Stimulated activated memory B cell treated with anti-CD40 and anti-IgM and Interleukin-4, amounts not matched to agents 10 μg/mL and 1 μg/mL and 100 μg/mL, for 72 hours (primary cell): ENCODE data around the gene LDLRAD2.
"Not testable (repeated sequence)": the region's sequence is repeated elsewhere in the genome, so short reads cannot be mapped to it uniquely, and the experiment has no call there.

ENCODE experiments used
- ATAC-seq: fragments of 150-1000 bp; cut with Tn5 transposase; 2 replicates; pipeline ENCODE4 v1.10.0; 2021
- H3K27ac Mint-ChIP-seq: one replicate; pipeline ENCODE4 v1.8.0; 2022; ENCODE audit warnings: mild to moderate bottlenecking, mixed read lengths
- H3K27me3 Mint-ChIP-seq: one replicate; pipeline ENCODE4 v1.8.0; 2022; ENCODE audit warnings: mixed read lengths
- H3K36me3 Mint-ChIP-seq: one replicate; pipeline ENCODE4 v1.8.0; 2022; ENCODE audit warnings: mixed read lengths
- H3K4me1 Mint-ChIP-seq: one replicate; pipeline ENCODE4 v1.8.0; 2022; ENCODE audit warnings: mixed read lengths
- H3K4me3 Mint-ChIP-seq: one replicate; pipeline ENCODE4 v1.8.0; 2022; ENCODE audit warnings: mild to moderate bottlenecking, moderate library complexity, mixed read lengths
- H3K9me3 Mint-ChIP-seq: one replicate; pipeline ENCODE4 v1.8.0; 2022; ENCODE audit warnings: mixed read lengths

Gene LDLRAD2, protein sequence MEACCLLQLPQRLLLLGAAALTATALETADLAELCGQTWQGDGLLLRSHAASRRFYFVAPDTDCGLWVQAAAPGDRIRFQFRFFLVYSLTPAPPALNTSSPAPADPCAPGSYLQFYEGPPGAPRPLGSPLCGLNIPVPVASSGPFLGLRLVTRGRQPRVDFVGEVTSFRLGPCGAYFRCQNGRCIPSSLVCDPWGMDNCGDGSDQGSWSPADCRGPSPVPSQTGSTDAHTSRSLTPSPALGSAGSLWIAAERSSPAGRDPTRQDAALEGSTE

DNA sequence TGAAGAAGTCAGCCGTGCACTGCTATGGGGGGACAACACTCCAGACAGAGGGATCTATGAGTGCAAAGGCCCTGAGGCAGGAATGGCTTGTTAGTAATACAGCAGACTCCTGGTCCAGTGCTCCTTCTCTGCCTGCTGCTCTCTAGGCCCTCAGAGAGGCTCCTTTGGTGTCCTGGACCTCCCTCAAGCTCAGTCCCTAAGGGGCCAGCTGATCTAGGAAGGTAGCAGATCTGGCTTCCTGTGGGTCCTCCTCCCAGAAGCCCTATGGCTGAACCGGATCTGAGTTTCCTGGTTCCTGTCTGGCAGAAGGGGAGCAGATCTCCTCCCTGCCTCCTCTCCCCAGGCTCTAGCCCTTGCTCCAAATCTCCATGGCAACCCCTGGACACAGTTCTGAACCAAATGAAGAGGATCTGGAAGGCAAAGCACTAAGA lies at the start of gene LDLRAD2:
TSS of gene LDLRAD2 (plus strand) at position 391 of the 431 bp plus-strand sequence. CDS start 187 bp downstream, outside the sequence.
- peaks cover 12% of the 10 kb centered on the region for H3K4me1 Mint-ChIP-seq
- no peak within 1 kb of the TSS for H3K4me3 Mint-ChIP-seq
- H3K27me3 Mint-ChIP-seq, result no peaks in the 10 kb centered on the region
- no peaks in the 10 kb centered on the region for H3K9me3 Mint-ChIP-seq
- no peak for ATAC-seq
- H3K27ac Mint-ChIP-seq, result no peak within 1 kb of the TSS
- no peaks in the 10 kb centered on the region for H3K36me3 Mint-ChIP-seq

DNA sequence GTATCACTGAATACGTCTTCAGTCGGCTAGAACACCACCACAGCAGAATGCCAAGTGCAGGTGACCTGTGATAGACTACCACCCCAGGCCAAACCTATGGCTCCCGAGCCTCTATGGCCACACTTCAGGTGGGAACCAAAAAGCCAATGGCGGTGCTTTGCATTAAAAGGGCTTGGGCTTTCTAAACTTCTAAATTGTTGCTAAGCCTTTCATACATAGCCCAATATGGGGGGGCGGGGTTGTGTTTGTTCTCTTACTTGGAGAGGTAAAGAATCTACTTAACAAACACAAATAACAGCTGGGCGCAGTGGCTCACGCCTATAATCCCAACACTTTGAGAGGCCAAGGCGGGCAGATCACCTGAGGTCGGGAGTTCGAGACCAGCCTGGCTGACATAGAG lies 48.8 kb upstream of the LDLRAD2 start:
- ATAC-seq, result no peak
- Mint-ChIP-seq H3K27ac (peak overlapping the region; percentile 87), H3K9me3 (no peaks in the 10 kb centered on the region), H3K27me3 (no peaks in the 10 kb centered on the region), H3K4me1 (peaks cover 73% of the 10 kb centered on the region), H3K36me3 (no peaks in the 10 kb centered on the region), H3K4me3 (no peak overlapping the region)

DNA sequence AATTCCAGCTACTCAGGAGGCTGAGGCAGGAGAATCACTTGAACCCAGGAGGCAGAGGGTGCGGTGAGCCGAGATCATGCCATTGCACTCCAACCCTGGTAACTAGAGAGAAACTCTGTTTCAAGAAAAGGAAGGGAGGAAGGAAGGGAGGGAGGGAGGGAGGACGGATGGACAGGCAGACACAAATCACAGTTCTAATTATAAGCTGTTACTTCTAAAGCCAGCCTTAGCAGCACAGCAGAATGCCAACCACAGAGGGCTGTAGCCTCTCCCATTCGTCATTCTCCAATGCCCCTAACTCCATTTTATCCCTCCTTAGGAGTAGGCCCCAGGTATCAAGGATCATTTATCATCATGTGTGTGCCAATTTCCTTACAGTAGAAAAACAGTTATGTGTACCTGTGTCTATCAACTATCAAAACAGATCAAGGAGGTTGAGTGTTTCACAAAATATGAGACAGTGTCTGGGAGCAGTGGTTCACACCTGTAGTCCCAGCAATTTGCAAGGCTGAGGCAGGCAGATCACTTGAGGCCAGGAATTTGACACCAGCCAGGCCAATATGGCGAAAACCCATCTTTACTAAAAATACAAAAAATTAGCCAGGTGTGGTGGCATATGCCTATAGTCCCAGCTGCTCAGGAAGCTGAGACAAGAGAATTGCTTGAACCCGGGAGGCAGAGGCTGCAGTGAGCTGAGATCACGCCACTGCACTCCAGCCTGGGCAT lies 48.2 kb upstream of the LDLRAD2 start:
- no peaks in the 10 kb centered on the region for H3K27me3 Mint-ChIP-seq

DNA sequence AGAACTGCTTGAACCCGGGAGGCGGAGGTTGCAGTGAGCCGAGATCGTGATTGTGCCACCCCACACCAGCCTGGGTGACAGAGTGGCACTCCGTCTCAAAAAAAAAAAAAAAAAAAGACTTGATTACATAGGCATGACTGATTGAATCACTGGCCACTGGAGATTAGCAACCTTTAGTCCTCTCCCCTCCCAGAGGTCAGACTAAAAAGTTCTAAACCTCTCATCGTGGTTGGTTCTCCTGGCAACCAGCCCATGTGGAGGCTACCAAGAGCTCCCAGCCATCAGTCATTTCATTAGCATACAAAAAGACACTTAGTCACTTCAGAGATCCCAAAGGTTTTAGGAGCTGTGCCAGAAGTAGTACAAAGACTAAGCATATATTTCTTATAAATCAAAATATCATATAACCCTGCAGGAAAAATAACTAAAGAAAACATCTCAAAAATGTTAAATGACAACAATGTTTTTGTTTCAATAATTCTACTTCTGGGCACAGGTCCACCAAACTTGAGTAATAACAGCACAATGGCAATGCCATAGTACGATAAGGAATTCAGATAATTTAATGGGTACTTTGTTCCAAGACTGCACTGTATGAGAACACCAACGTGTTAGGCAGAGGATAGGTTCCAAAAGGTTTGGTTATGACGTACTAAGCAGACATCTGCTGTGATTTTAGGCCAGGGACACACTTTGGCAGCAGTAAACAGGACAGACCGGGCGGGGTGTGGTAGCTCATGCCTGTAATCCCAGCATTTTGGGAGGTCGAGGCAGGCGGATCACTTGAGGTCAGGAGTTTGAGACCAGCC lies 47.2 kb upstream of the LDLRAD2 start:
- H3K27me3 Mint-ChIP-seq, result no peaks in the 10 kb centered on the region
- peaks cover 68% of the 10 kb centered on the region for H3K4me1 Mint-ChIP-seq

More for the DNA sequence above, 48.2 kb upstream of the LDLRAD2 start:
- Mint-ChIP-seq H3K36me3 (peaks cover 3% of the 10 kb centered on the region), H3K27ac (peak overlapping the region; percentile 87), H3K4me3 (no peak overlapping the region), H3K9me3 (no peaks in the 10 kb centered on the region), H3K4me1 (peaks cover 73% of the 10 kb centered on the region)
- ATAC-seq, result no peak

DNA sequence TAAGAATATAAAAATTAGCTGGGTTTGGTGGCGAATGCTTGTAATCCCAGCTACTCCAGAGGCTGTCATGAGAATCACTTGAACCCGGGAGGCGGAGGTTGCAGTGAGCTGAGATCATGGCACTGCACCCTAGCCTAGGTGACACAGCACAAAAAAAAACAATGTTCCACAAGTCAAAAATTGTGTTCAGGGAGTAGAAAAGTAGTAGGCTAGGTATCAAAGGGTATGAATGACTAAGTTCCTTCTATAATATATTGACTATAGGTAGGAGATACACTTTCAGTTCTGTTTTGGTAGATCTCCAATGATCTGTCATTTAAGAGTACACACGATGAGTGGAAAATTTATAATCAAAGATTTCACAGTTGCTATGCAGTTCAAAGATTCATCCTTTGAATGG lies 45.9 kb upstream of the LDLRAD2 start:
- Mint-ChIP-seq H3K4me3 (no peak overlapping the region), H3K27ac (peak overlapping the region; percentile 62)
- ATAC-seq, result peak; percentile 55

More for the DNA sequence above, 47.2 kb upstream of the LDLRAD2 start:
- Mint-ChIP-seq H3K27ac (peak overlapping the region; percentile 17), H3K9me3 (no peaks in the 10 kb centered on the region), H3K36me3 (peaks cover 7% of the 10 kb centered on the region), H3K4me3 (no peak overlapping the region)
- no peak for ATAC-seq

DNA sequence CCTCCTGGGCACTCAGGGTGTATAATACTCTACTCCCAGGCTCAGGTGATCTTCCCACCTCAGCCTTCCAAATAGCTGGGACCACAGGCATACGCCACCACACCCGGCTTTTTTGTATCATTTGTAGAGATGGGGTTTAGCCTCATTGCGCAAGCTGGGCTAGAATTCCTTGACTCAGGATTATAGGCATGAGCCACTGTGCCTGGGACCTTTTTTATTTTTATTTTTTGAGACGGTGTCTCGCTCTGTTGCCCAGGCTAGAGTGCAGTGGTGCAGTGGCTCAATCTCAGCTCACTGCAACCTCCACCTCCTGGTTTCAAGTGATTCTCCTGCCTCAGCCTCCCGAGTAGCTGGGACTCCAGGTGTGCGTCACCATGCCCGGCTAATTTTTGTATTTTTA lies 45.0 kb upstream of the LDLRAD2 start:
- peaks cover 65% of the 10 kb centered on the region for H3K4me1 Mint-ChIP-seq
- not testable (repeated sequence) for H3K4me3 Mint-ChIP-seq, H3K9me3 Mint-ChIP-seq, H3K27ac Mint-ChIP-seq, H3K27me3 Mint-ChIP-seq, ATAC-seq
- peaks cover 13% of the 10 kb centered on the region for H3K36me3 Mint-ChIP-seq

More for the DNA sequence above, 45.9 kb upstream of the LDLRAD2 start:
- Mint-ChIP-seq H3K27me3 (no peaks in the 10 kb centered on the region), H3K36me3 (peaks cover 13% of the 10 kb centered on the region), H3K9me3 (no peaks in the 10 kb centered on the region), H3K4me1 (peaks cover 71% of the 10 kb centered on the region)

DNA sequence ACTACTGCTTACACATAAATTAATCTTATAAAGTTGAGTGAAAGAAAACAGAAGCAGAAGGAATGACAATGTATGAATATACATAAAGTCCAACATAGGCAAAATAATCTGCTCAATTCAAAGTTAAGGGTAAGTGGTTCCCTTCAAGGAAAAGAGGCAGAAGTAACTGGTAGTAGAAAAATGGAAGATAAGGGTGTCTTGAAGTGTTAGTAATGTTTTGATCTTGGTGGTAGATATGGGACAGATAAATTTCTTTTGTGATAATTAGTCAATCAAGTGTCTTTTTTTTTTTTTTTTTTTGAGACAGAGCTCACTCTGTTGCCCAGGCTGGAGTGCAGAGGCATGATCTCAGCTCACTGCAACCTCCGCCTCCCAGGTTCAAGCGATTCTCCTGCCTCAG lies 41.9 kb upstream of the LDLRAD2 start:
- H3K4me1 Mint-ChIP-seq, result peaks cover 58% of the 10 kb centered on the region
- no peak overlapping the region for H3K4me3 Mint-ChIP-seq
- peaks cover 17% of the 10 kb centered on the region for H3K36me3 Mint-ChIP-seq
- H3K27me3 Mint-ChIP-seq, result no peaks in the 10 kb centered on the region
- H3K27ac Mint-ChIP-seq, result no peak overlapping the region
- ATAC-seq, result no peak
- H3K9me3 Mint-ChIP-seq, result no peaks in the 10 kb centered on the region

DNA sequence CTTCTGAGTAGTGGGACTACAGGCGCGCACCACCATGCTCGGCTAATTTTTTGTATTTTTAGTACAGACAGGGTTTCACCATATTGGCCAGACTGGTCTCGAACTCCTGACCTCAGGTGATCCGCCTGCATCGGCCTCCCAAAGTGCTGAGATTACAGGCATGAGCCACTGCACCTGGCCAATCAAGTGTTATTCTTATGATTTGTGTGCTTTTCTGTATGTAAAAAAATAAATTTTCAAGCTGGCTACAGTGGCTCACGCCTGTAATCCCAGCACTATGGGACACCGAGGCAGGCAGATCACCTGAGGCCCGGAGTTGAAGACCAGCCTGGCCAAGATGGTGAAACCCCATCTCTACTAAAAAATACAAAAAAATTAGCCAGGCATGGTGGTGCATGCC lies 41.5 kb upstream of the LDLRAD2 start:
- peaks cover 56% of the 10 kb centered on the region for H3K4me1 Mint-ChIP-seq
- H3K36me3 Mint-ChIP-seq, result peaks cover 17% of the 10 kb centered on the region
- H3K27me3 Mint-ChIP-seq, H3K9me3 Mint-ChIP-seq, ATAC-seq, H3K27ac Mint-ChIP-seq, H3K4me3 Mint-ChIP-seq: not testable (repeated sequence)

DNA sequence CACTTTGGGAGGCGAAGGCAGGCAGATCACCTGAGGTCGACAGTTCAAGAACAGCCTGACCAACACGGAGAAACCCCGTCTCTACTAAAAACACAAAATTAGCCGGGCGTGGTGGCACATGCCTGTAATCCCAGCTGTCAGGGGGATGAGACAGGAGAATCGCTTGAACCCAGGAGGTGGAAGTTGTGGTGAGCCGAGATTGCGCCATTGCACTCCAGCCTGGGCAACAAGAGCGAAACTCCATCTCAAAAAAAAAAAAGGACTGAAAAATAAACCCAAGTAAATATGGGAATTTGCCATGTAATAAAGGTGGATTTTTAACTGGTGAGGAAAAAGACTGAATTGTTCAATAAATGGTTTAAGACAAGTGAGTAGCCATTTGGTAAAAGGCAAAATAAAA lies 40.4 kb upstream of the LDLRAD2 start:
- H3K4me1 Mint-ChIP-seq, result peaks cover 56% of the 10 kb centered on the region
- H3K27ac Mint-ChIP-seq, H3K9me3 Mint-ChIP-seq, ATAC-seq, H3K4me3 Mint-ChIP-seq, H3K27me3 Mint-ChIP-seq: not testable (repeated sequence)
- H3K36me3 Mint-ChIP-seq, result peaks cover 22% of the 10 kb centered on the region

DNA sequence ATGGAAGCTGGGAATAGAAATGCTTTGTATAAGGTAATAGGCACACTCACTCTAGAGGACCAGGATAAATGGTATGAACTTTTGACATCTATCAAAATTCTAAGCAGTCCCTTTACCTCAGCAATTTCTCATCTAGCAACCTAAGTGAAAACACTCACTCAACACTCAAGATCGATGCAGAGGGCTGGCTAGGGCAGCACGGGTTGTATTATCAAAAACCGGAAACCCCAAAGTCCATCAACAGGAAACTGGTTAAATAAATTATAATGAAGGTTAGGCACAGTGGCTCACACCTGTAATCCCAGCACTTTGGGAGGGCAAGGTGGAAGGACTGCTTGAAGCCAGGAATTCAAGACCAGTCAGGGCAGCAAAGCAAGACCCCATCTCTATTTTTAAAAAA lies 38.5 kb upstream of the LDLRAD2 start:
- Mint-ChIP-seq H3K27ac (peak overlapping the region; percentile 74), H3K4me1 (peaks cover 64% of the 10 kb centered on the region), H3K4me3 (no peak overlapping the region), H3K9me3 (no peaks in the 10 kb centered on the region), H3K27me3 (no peaks in the 10 kb centered on the region), H3K36me3 (peaks cover 26% of the 10 kb centered on the region)
- peak; percentile 65 for ATAC-seq

DNA sequence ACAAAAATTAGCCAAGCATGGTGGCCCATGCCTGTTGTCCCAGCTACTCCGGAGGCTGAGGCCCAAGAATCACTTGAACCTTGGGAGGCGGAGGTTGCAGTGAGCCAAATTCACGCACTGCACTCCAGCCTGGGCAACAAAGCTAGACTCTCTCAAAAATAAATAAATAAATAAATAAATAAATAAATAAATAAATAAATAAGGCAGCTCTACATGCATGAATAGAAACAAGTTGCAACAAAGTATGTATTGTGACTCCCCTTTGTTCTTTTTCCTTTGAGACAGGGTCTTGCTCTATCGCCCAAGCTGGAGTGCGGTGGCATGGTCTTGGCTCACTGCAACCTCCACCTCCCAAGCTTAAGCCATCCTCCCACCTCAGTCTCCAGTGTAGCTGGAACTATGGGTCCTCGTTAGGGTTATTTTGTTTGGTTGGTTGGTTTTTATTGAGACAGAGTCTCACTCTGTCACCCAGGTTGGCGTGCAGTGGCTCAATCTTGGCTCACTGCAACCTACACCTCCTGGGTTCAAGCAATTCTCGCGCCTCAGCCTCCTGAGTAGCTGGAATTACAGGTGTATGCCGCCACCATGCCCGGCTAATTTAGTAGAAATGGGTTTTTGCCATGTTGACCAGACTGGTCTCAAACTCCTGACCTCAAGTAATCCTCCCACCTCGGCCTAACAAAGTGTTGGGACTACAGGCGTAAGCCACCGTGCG lies 37.1 kb upstream of the LDLRAD2 start:
- H3K4me3 Mint-ChIP-seq, result no peak overlapping the region
- H3K4me1 Mint-ChIP-seq, result peaks cover 62% of the 10 kb centered on the region
- H3K27me3 Mint-ChIP-seq, result no peaks in the 10 kb centered on the region
- no peak overlapping the region for H3K27ac Mint-ChIP-seq
- ATAC-seq, result no peak
- H3K36me3 Mint-ChIP-seq, result peaks cover 18% of the 10 kb centered on the region
- H3K9me3 Mint-ChIP-seq, result no peaks in the 10 kb centered on the region

DNA sequence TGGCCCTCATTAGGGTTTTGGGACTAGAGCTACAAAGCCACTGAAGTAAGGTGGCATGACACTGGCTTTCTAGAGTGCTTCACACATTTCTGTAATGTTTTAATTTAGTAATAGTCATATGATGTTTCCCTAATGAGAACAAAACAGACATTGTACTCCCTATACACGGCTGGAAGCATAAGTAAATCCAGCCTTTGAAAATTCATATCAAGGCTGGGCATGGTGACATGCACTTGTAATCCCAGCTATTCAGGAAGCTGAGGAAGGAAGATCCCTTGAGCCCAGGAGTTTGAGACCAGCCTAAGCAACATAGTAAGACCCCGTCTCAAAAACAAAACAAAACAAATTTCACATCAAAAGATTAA lies 36.5 kb upstream of the LDLRAD2 start:
- H3K36me3 Mint-ChIP-seq, result peaks cover 14% of the 10 kb centered on the region
- H3K27me3 Mint-ChIP-seq, result no peaks in the 10 kb centered on the region
- H3K27ac Mint-ChIP-seq, result no peak overlapping the region
- H3K4me3 Mint-ChIP-seq, result no peak overlapping the region
- ATAC-seq, result no peak
- peaks cover 63% of the 10 kb centered on the region for H3K4me1 Mint-ChIP-seq
- H3K9me3 Mint-ChIP-seq, result no peaks in the 10 kb centered on the region

DNA sequence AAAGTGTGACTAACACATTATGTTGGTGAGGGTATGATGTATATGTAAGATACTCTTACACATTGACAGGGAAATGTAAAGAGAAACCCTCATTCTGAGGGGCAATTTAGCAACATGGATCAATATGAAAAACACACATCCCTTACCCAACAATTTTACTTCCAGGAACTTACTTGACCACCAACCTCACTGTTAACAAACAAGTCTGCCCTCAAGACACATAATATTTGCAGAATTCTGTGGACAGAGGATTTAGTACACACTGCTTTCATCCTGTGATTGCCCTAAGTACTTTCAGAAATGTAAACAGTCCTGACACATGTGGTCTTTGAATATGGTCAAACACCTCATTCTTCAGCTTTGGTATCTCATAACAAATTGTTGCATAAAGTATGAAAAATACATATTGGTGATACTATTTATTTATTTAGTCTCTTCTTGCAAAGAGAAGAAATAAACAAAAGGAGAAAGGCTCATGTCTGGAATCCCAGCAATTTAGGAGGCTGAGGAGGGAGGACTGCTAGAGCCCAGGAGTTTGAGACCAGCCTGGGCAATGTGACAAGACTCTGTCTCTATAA lies 36.0 kb upstream of the LDLRAD2 start:
- H3K4me1 Mint-ChIP-seq, result peaks cover 64% of the 10 kb centered on the region
- no peak for ATAC-seq

DNA sequence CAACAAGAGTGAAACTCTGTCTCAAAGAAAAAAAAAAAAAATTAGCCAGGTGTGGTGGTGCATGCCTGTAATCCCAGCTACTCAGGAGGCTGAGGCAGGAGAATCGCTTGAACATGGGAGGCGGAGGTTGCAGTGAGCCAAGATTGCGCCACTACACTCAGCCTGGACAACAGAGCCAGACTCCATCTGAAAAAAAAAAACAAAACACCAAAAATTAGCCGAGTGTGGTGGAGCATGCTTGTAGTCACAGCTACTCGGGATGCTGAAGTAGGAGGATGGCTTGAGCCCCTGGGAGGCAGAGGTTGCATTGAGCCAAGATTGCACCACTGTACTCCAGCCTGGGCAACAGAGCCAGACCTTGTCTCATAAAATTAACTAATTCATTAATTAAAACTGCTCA lies 35.1 kb upstream of the LDLRAD2 start:
- H3K9me3 Mint-ChIP-seq, H3K27me3 Mint-ChIP-seq, H3K27ac Mint-ChIP-seq, H3K4me3 Mint-ChIP-seq, ATAC-seq: not testable (repeated sequence)
- Mint-ChIP-seq H3K36me3 (peaks cover 14% of the 10 kb centered on the region), H3K4me1 (peaks cover 64% of the 10 kb centered on the region)

More for the DNA sequence above, 36.0 kb upstream of the LDLRAD2 start:
- Mint-ChIP-seq H3K9me3 (no peaks in the 10 kb centered on the region), H3K27ac (no peak overlapping the region), H3K27me3 (no peaks in the 10 kb centered on the region), H3K36me3 (peaks cover 14% of the 10 kb centered on the region), H3K4me3 (no peak overlapping the region)

DNA sequence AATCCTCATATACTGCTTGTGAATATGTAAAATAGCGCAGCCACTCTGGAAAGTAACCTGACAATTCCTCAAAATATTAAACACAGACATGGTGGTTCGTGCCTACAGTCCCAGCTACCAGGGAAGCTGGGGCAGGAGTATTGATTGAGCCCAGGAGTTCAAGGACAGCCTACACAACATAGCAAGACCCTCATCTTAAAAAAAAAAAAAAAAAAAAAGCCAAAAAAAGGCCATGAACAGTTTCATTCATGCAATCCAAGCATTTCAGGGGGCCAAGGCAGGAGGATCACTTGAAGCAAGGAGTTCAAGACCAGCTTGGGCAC lies 33.7 kb upstream of the LDLRAD2 start:
- Mint-ChIP-seq H3K36me3 (peaks cover 9% of the 10 kb centered on the region), H3K4me3 (no peak overlapping the region), H3K4me1 (peaks cover 54% of the 10 kb centered on the region), H3K27ac (no peak overlapping the region), H3K9me3 (no peaks in the 10 kb centered on the region), H3K27me3 (no peaks in the 10 kb centered on the region)
- no peak for ATAC-seq
